RPMI8226 (cell line): ENCODE data around the gene TEX261.
"Not testable (repeated sequence)": the region's sequence is repeated elsewhere in the genome, so short reads cannot be mapped to it uniquely, and the experiment has no call there.

ENCODE experiments used
- DNase-seq: peaks from one replicate; pipeline ENCODE4 v3.0.0-alpha.2; 2015

The TEX261 gene

GRCh38 chr2:70994699-70995425 is at the start of gene TEX261:
TEX261 (minus strand) TSS chr2:70994873; CDS start chr2:70994757, 116 bp downstream.
- peak; percentile 92 for DNase-seq

- no peak for DNase-seq
These were observed 49.1 kb upstream of the TEX261 start for GRCh38 chr2:71043531-71044407.

- no peak for DNase-seq
These were observed 47.6 kb upstream of the TEX261 start for GRCh38 chr2:71042287-71042686.

DNA sequence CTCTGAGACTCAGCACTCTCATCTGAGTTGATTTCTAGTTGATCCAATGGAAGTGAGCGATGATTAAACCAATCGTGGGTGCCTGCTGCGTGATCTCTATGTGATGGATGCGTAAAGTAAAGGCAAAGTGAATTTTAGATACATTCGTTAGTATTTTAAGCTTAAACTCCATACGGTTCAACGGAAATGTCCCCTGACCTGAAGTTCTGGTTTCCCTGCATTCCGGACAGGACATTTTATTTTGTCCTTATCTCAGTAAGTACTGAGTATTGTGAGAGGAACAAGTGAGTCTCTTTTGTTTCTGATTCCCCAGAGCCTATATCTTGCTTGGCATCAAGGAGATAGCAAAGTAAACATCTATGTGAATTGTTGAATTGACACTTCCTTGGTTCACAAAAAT is 41.6 kb upstream of the TEX261 start:
- not testable (repeated sequence) for DNase-seq

DNA sequence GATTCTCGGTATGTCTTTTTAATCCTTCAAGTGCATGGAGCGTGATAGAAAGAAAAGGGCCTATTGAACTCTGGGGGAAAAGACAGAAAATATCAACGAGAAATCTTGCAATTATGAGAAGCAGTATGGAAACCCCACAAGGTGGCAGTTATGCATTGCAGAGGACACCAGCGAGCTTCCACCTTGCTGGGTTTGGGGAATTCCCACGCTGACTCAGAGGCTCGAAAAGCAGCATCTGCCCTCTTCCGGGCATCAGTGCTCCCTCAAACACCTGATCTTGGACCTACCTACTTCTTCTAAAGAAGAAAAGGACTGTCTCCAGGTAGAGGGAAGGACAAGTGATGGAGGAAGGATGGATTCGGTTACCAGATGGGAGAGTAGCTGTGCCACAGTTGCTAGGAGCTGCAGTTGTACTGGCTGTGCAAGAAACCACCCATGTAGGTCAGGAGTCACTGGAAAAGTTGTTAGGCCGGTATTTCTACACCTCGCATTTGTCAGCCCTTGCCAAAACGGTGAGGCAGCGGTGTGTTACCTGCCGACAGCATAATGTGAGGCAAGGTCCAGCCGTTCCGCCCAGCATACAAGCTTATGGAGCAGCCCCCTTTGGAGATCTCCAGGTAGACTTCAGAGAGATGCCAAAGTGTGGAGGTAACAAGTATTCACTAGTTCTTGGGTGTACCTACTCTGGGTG is 29.0 kb upstream of the TEX261 start:
- peak; percentile 54 for DNase-seq

DNA sequence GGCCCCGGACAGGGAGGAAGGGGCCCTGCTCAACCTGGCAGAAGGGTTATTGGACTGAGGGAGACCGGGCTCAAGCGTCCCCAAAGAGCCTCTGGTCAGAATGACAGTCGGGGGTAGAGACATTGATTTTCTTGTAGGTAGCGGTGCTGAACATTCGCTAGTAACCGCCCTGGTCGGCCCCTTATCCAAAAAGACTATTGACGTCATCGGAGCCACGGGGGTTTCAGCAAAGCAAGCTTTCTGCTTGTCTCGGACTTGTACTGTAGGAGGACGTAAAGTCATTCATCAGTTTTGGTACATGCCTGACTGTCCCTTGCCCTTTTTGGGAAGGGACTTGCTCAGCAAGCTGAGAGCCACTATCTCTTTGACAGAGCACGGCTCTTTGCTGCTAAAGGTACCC is 26.7 kb upstream of the TEX261 start:
- not testable (repeated sequence) for DNase-seq

DNA sequence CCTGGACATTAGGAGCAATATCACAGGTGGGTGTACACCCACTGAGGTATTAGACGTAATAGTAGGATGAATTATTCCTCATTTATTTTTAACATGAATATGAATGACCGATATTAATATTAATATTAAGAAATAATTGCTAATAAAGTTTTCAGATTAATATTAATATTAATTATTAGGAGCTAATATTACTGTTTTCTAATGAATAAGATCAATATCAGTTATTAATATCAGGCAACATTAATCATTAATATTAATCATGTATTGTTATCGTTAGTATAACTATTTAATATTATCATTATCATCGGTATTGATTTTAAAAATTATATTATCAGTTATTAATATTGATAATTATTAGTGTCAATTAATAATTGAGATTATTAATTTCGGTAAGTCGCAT is 25.3 kb upstream of the TEX261 start:
- not testable (repeated sequence) for DNase-seq

GRCh38 chr2:71018625-71019024 is 24.0 kb upstream of the TEX261 start:
- no peak for DNase-seq

DNA sequence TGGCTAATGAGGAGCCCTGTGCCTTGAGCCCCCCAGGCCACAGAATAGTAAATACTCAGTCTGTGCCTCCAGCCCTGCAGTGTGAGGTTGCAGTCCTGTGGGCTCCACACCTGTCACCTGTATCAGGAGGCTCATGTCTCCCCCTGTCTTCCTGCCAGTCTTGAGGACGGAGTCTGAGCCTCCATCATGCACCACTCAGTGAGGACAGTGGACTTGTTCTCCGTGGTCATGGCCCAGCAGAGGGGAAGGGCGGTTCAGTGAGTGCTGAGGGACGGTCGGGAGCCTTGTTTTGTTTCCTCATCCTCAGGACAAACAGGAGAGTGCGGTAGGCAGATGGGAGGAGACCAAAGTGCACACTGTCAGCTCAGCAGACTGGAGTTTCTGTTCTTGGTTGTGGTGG is 17.1 kb upstream of the TEX261 start:
- DNase-seq = not testable (repeated sequence)

DNA sequence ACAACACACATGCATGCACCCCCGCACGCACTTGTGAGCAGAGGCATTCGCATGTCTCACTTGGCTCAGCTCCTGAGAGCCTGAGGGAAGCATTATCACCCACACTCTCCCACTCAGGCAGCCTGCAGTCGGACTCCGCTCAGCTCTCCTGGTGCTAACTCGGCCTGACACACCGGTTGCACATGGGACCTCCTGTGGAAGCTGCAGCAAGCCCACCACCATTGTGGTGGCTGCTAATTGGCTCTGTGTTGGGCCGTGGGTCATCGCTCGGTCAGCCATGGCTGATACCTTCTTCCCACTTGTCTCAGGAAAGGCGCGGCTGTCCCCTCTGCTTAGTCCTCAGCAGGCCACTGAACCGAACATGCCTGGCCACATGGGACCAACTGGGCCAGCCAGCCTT is 13.7 kb upstream of the TEX261 start:
- DNase-seq = no peak

- no peak for DNase-seq
These were observed 12.5 kb upstream of the TEX261 start for GRCh38 chr2:71006955-71007799.

DNA sequence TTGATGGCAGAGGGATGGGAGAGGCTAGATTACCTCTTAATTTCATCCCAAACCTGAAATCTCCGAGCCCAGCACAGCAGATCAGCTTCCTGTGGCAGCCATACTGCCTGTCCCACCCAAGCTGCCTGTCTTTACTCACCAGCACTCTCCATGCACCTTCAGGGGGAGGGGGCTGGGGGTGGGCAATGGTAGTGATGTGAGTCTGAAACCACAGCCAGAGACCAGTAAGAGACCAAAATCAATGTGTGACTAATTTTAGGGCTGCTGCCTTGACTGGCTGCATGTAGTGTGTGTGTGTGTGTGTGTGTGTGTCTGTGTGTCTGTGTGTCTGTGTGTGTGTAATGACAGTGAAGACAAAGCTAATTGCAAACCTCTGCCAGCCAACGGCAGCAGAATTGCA is 11.7 kb upstream of the TEX261 start:
- no peak for DNase-seq

DNA sequence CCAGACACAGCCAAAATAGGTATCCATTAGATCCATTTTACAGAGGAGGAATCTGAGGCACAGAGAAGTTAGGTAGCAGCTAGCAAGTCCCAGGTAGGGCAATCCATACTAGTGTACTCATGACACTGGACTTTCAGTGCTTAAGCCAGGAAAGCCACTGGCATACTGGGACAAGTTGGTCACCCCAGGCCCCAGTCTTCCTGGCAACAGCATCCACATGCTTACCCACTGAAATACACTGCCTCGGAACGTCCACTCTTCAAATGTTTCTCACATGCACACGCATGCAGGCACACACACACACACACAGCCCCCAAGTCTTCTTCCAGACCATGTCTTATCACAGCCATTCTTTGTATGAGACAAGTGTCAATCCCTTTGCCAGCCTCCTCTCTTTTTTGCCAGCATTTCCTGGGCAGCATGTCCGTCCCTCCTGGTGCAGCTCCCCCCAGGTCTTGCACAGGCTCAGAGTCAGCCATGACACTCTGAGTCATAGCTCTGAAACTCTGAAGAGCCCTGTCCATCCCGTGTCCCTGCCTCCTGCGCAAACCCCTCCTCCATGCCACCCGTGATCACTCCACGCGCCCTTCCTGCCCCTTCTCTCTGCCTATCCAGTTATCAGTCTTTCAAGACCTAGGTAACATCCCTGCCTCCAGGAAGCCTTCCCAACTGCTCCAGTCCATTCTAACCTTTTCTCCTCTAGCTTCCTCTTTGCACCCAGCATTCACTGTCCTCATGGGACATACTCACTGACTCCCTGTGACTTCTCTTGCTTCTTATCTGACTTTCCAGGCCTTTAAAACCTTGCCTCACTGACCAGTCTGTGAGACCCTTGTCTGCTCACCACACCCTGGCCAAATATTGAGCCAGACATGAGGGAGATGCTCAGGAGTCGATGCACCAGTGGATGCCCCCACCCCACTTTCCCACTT is 10.9 kb upstream of the TEX261 start:
- no peak for DNase-seq

DNA sequence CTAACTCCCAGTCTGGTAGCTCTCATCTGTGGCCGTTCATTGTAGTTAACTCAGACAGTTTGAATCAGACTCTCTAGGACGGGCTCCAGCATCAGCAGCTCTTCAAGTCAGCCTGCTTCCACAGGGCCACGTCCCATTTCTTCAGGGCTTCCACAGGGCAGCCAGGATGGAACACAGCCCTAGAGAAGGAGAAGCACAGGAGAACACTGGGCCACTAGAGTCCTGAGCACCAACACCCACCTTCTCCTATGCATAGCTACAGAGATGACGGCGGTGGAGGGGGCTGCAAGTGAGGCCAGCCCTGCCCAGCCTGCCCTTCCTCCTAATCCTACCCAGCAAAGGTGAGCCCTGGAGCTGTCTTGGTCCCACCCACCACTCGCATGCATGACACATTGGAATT is 10.2 kb upstream of the TEX261 start:
- no peak for DNase-seq

- no peak for DNase-seq
These were observed 9.5 kb upstream of the TEX261 start for GRCh38 chr2:71003966-71004755.

DNA sequence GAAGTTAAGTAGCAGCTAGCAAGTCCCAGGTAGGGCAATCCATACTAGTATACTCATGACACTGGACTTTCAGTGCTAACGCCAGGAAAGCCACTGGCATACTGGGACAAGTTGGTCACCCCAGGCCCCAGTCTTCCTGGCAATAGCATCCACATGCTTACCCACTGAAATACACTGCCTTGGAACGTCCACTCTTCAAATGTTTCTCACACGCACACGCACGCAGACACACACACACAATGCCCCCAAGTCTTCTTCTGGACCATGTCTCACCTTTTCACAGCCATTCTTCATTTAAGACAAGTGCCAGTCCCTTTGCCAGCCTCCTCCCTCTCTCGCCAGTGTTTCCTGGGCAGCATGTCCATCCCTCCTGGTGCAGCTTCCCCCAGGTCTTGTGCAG is 8.7 kb upstream of the TEX261 start:
- DNase-seq = no peak

GRCh38 chr2:71001981-71002570 is 7.4 kb upstream of the TEX261 start:
- DNase-seq = no peak

- no peak for DNase-seq
These were observed 6.9 kb upstream of the TEX261 start for GRCh38 chr2:71001592-71001927.

GRCh38 chr2:71000780-71001591 is 6.3 kb upstream of the TEX261 start:
- peak; percentile 84 for DNase-seq
